ENCODE measurements around the gene ADGRG3.

GRCh38 chr16:57725151-57725550 is 57.0 kb downstream of the ADGRG3 start:
- TF ChIP-seq POLR2A (IDR thresholded peaks at IDR 0.05; ENCODE audit: low read depth, low read length) (no peak), POLR2AphosphoS5 (IDR thresholded peaks at IDR 0.05; ENCODE audit: low read depth, low read length) (no peak), TAF1 (IDR thresholded peaks at IDR 0.05; ENCODE audit: low read depth, low read length) (no peak)

Data from GM12891 (cell line).